Stimulated activated CD4-positive, alpha-beta T cell treated with anti-CD3 and anti-CD28 coated beads, Interleukin-1b, Interleukin-23, amount 100 ng/mL, for 48 hours (primary cell): ENCODE measurements around the gene USP9Y.
"Not testable (repeated sequence)": the region's sequence is repeated elsewhere in the genome, so short reads cannot be mapped to it uniquely, and the experiment has no call there.

ENCODE experiments used
- DNase-seq: peaks from one replicate; pipeline ENCODE4 v3.0.0-alpha.2; 2020

Gene USP9Y

GRCh38 chrY:12701181-12701695 lies at the start of gene USP9Y:
TSS of gene USP9Y (plus strand) at chrY:12701231. CDS start at chrY:12709448, 8,217 bp downstream.
- no peak for DNase-seq

DNA sequence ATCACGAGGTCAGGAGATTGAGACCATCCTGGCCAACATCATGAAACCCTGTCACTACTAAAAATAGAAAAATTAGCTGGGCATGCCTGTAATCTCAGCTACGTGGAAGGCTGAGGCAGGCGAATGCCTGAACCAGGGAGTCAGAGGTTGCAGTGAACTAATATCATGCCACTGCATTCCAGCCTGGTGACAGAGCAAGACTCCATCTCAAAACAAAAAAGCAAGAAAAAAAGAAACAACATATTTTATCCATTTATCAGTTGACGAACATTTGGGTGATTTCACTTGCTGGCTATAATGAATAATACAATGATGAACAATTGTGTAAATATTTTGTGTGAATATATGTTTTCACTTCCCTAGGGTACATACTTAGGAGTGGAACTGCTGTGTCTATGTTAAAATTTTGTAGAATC lies 49.4 kb upstream of the USP9Y start:
- DNase-seq, result no peak

DNA sequence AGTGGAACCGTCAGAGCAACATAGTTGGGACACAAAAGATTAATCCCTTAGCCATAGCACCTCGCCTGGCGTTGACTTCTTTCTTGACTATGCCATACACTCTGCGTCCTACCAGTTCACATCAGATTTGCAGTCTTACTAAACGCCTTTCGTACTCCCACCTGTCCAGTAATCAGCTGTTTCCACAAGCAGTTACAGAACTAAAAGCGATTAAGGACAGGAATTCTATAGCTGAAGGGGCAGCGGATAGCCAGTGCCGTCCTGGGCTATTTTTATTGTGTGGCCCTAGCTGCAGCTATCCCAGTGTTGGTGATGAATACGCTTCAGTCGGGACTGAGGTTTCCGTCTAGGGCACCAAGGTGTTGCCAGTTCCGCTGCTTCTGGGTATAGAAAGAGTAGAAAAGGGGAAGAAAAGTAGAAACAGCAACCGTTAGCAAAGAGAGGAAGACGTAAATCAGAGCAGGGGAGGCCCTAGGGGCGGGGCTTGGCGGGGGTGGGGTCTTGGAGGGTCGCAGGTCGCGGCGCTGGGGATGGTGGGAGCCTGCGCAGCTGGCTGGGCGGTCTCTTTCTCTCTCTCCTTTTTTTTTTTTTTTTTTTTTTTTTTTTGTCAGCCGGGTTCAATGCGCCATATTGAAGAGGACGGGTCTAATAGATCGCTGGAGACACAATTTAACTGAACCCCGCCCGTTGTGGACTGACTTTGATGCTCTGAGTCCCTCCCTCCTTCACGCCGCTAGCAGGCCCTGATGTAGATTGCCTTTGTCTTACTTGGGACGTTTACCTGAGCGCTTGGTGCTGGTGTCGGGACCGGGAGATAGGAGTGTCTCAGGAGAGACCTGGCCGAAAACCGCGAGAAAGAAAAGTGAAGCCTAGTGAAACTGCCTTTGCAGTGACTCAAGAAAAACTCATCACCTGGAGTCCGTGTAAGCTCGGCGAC lies 39.0 kb upstream of the USP9Y start:
- peak; percentile 74 for DNase-seq

- peak; percentile 66 for DNase-seq
Measured at GRCh38 chrY:12662745-12663591, 38.1 kb upstream of the USP9Y start.

GRCh38 chrY:12663845-12664244 lies 37.2 kb upstream of the USP9Y start:
- not testable (repeated sequence) for DNase-seq

DNA sequence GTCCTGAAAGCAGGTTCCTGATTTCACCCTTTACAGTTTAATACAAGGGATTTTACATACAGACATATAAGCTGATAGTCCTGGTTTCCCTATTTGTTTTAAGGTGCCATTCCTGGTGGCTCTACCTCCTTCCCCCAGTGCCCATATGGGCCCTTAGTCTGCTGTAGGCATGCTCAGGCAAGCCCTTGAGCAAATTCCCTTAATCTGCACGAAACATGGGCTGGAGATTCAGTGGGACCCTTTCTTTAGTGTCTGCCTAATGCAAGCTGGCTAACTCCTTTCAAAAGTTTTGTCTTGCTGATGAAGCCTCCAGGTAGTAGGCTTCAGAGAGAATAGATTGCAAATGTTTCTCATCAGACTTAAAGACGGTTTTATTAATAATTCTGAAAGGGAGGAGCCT lies 22.9 kb upstream of the USP9Y start:
- DNase-seq, result no peak

GRCh38 chrY:12681535-12681934 lies 19.5 kb upstream of the USP9Y start:
- DNase-seq, result no peak

- no peak for DNase-seq
Measured at GRCh38 chrY:12688337-12688736, 12.7 kb upstream of the USP9Y start.

DNA sequence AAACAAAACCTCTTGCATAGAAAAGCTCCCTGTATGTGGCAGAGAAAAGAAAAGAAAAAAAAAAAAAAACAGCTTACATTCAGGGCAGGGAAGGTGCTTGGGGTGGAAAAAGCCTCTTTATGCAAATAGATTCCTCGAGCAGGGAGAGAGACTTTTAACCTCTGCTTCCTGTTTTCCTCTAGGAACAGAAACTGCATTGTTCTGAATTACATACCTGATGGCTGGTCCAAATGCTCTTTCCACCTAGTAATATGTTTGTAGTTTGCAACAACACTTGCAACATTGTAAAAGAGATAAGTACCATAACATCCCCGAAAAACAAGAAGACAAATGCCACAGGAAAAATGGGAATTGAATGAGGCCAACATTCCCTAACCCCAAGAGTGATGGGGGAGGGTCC lies 944 bp upstream of the USP9Y start:
- DNase-seq, result no peak

DNA sequence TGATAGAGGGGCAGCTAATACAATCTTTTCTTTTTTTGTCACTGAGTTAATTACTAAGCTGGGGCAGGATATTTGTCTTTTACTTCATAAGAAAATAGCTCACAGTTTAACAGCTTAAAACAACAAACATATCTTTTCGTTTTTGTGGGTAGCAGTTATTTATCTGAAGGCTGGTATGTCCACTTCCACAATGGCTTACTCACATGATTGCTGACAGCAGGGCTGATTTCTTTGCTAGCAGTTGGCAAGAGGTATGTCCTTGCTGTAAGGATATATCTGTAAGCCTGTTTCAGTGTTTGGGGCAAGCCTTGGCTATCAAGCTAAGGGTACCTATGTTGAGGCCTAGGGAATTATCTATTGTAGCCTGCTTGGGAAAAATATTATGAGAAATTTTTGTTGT lies 1.1 kb downstream of the USP9Y start:
- DNase-seq, result no peak

DNA sequence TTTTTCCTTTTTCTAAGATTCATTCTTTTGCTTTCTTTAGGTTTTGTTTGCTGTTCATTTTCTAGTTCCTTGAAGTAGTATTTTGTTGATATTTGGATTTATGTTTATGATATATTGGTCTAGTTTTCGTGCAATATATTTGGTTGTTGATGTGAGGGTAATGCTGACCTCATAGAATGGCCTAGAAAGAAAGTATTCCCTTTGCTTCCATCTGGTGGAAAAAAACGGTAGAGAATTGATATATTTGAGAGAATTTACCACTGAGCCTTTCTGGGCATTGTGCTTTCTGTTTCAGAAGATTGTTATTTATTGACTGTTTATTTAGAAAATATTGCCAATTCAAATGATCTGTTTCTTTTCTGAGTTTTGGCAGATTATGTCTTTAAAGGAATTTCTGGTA lies 9.4 kb downstream of the USP9Y start:
- no peak for DNase-seq

DNA sequence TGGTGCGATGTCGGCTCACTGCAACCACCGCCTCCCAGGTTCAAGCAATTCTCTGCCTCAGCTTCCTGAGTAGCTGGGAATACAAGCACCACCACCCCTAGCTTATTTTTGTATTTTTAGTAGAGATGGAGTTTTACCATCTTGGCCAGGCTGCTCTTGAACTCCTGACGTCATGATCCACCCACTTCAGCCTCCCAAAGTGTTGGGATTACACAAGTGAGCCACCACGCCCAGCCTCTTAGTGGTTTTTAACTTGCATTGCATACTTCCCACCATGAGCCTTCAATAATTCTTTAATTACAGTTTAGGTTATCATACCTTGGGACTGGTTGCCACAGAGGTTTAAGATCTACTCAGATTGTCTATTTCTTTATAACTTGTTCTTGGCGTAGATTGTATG lies 14.3 kb downstream of the USP9Y start:
- no peak for DNase-seq

DNA sequence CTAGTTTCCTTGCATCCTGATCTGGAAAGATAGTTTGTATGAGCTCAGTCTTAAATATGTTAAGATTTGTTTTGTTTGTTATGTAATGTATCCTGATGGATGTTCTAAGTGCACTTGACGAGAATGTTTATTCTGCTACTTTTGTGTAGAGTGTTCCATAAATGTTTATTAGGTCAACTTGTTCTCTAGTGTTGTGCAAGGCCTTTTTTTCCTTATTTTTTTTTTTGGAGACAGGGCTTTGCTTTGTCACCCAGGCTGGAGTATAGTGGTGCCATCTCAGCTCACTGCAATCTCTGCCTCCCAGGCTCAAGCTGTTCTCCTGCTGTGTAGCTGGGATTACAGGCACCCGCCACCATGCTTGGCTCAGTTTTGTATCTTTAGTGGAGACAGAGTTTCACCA lies 28.7 kb downstream of the USP9Y start:
- DNase-seq, result no peak

DNA sequence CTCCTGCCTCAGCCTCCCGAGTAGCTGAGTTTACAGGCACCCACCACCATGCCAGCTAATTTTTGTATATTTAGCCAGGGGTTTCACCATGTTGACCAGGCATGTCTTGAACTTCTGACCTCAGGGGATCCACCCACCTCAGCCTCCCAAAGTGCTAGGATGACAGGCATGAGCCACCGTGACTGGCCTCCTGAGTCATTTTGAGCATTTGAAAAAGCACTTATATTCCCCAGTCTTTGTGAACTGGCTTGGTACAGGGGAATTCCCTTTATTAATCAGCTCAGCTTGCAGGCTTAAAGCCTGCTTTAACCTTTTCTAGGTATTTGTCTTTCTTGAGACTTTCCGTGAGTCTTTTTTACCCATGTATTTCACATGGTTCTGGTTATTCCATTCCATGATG lies 32.6 kb downstream of the USP9Y start:
- peak; percentile 60 for DNase-seq

DNA sequence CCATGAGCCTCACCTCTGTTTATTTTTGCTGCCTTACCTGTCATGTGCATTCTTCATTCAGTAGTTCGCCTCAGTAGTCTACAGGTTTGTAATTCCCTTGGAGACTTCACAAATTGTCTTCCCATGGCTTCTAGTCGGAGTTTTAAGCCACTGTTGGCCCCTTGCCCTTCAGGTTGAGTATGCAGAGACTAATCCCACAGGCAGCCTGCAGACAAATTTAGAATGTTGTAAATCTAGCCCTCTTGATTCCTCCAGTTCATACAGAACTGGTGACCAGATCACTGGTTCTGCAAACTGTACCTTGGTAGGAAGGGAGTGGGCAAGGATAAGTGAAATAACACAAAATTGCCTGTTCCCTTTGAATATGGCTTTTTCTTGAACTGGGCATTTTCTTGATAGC lies 33.0 kb downstream of the USP9Y start:
- DNase-seq, result no peak

GRCh38 chrY:12741414-12741813 lies 40.4 kb downstream of the USP9Y start:
- no peak for DNase-seq

DNA sequence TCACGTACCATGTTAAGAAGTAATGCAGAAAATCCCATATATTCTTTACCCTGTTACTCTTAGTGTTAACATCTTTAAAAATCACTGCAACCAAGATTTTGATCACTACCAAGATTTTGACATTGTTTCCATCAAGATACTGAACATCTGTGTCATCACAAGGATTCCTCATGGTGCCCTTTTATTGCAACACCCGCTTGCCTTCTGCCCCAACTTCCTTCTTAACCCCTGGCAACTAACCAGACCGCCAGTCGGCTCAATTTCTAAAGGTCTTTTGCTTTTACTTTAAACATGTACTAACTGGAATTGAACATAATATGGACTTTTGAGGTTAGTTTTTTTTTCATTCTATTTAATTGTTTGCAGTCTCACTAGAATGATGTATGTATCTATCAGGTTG lies 41.7 kb downstream of the USP9Y start:
- no peak for DNase-seq

- DNase-seq, result no peak
Measured at GRCh38 chrY:12744091-12744490, 43.1 kb downstream of the USP9Y start.

DNA sequence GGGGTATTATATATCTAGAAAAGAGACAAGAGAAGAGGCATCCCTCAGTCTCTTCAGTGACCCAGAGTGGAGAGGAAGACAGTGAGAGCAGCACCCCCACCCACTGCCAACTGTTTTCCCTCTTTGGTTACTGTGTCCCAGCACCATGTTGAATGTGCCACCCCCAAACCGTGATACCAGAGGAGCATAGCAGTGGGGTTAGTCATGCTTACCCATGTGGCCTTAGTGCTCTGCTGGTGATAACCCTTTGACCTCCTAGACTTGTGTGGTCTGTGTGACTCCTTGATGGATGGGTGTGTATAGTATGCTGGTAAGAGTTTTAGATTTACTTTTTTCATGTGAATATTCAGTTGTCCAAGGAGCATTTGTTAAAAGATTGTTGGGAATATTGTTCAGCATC lies 48.3 kb downstream of the USP9Y start:
- no peak for DNase-seq

GRCh38 chrY:12752856-12753255 lies 51.8 kb downstream of the USP9Y start:
- DNase-seq, result no peak

GRCh38 chrY:12756021-12756420 lies 55.0 kb downstream of the USP9Y start:
- DNase-seq, result no peak

DNA sequence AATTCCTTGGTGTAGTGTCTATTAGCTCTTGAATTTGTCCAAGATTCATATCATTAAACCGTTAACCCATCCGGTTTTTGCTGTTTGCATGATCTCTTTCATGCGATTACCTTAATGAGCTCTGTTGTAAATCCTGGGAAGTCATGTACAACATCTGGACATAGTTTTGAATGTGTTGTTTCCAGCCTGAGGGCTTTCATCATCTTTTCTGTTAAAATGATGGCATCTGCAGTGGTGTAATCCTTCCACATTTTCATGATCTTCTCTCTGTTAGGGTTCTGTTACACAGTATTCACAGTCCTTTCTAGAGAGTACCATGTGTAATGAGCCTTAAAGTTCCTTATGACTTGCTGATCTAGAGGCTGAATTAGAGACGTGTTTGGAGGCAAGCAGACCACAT lies 64.9 kb downstream of the USP9Y start:
- no peak for DNase-seq

DNA sequence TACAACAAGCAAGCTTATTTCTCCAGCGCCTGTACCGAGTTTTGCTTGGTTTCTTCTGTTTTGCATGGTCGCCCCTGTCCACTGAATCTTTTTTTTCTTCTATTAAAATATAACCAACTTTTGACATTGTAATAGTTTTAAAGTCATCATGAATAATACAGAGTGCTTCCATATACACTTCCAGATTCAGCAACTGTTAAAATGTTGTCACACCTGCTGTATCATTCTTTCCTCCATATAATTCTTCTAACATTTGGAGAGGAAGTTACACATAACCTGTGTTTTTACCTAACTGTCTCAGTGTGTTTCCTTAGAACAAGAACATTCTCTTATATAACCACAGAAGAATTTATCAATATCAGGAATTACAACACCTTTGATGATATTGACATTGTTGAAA lies 83.5 kb downstream of the USP9Y start:
- DNase-seq, result no peak

GRCh38 chrY:12793999-12794398 lies 93.0 kb downstream of the USP9Y start:
- DNase-seq, result no peak
